Astrocyte (in vitro differentiated cells and primary cell): ENCODE data around the gene CHN1. TPM values are rescaled to one million over a fixed set of nuclear protein-coding genes. Genes with fewer than 3 reads are reported as not detected.

Experiments used
- DNase-seq: peaks from one replicate; pipeline ENCODE4 v3.0.0-alpha.2; 2010; ENCODE audit warnings: low read depth
- FAIRE-seq: peaks from 2 replicates; lab custom pipeline; 2011; peaks lifted over from hg19 to GRCh38; lab: Jason Lieb, UNC
- H2AFZ ChIP-seq: 2 replicates; pipeline ENCODE4 v1.6.0; 2012; ENCODE audit warnings: low read depth, low read length, inconsistent platforms
- H3K27ac ChIP-seq: 2 replicates; pipeline ENCODE4 v1.5.1; 2011; ENCODE audit warnings: low read depth, low read length, inconsistent platforms
- H3K27me3 ChIP-seq: 2 replicates; pipeline ENCODE4 v1.6.0; 2011; ENCODE audit warnings: low read length, inconsistent platforms; ENCODE audit not compliant: insufficient read depth
- H3K36me3 ChIP-seq: 2 replicates; pipeline ENCODE4 v1.5.1; 2011; ENCODE audit warnings: low read length, inconsistent platforms; ENCODE audit not compliant: insufficient read depth
- H3K4me1 ChIP-seq: 2 replicates; pipeline ENCODE4 v1.5.1; 2011; ENCODE audit warnings: low read length, inconsistent platforms; ENCODE audit not compliant: insufficient read depth
- H3K4me2 ChIP-seq: 2 replicates; pipeline ENCODE4 v1.6.0; 2012; ENCODE audit warnings: low read length, inconsistent platforms
- H3K4me3 ChIP-seq: 2 replicates; pipeline ENCODE4 v1.5.1; 2011; ENCODE audit warnings: low read depth, mild to moderate bottlenecking, low read length, inconsistent platforms; ENCODE audit not compliant: insufficient read depth
- H3K79me2 ChIP-seq: 2 replicates; pipeline ENCODE4 v1.6.0; 2012; ENCODE audit warnings: mild to moderate bottlenecking, low read length, inconsistent platforms; ENCODE audit not compliant: insufficient read depth
- H3K9ac ChIP-seq: 2 replicates; pipeline ENCODE4 v1.6.0; 2012; ENCODE audit warnings: mild to moderate bottlenecking, low read length, inconsistent platforms
- H3K9me3 ChIP-seq: 2 replicates; pipeline ENCODE4 v1.5.1; 2012; ENCODE audit warnings: low read depth, mild to moderate bottlenecking, low read length, inconsistent platforms; ENCODE audit not compliant: insufficient read depth
- H4K20me1 ChIP-seq: 2 replicates; pipeline ENCODE4 v1.6.0; 2012; ENCODE audit warnings: low read length, inconsistent platforms; ENCODE audit not compliant: insufficient read depth
- H3K27ac Mint-ChIP-seq: one replicate; pipeline ENCODE4 v1.8.0; 2021; ENCODE audit warnings: mild to moderate bottlenecking, mixed read lengths; ENCODE audit not compliant: unreplicated experiment
- H3K27me3 Mint-ChIP-seq: one replicate; pipeline ENCODE4 v1.8.0; 2021; ENCODE audit warnings: low read depth, mixed read lengths; ENCODE audit not compliant: unreplicated experiment
- H3K36me3 Mint-ChIP-seq: one replicate; pipeline ENCODE4 v1.8.0; 2021; ENCODE audit warnings: low read depth, mixed read lengths; ENCODE audit not compliant: unreplicated experiment
- H3K4me1 Mint-ChIP-seq: one replicate; pipeline ENCODE4 v1.8.0; 2021; ENCODE audit warnings: low read depth, mixed read lengths; ENCODE audit not compliant: unreplicated experiment
- H3K4me3 Mint-ChIP-seq: one replicate; pipeline ENCODE4 v1.8.0; 2021; ENCODE audit warnings: mild to moderate bottlenecking, moderate library complexity, mixed read lengths; ENCODE audit not compliant: unreplicated experiment
- H3K9me3 Mint-ChIP-seq: one replicate; pipeline ENCODE4 v1.8.0; 2021; ENCODE audit warnings: mild to moderate bottlenecking, mixed read lengths; ENCODE audit not compliant: unreplicated experiment
- EZH2 ChIP-seq: IDR thresholded peaks from 2 replicates; pipeline ENCODE4 v1.6.1; 2012; ENCODE audit warnings: mild to moderate bottlenecking, low read length, inconsistent platforms; ENCODE audit not compliant: insufficient read depth
- total RNA-seq: library from RNA; stranded (reverse); gene quantifications from 2 replicates; pipeline ENCODE4 v1.2.1, GENCODE V29; 2021
- TF ChIP-seq, protein P1 (sequence below): IDR thresholded peaks from 2 replicates; pipeline ENCODE4 v1.5.1; 2011; ENCODE audit warnings: low read depth, mild to moderate bottlenecking, inconsistent platforms, low read length, moderate library complexity; ENCODE audit not compliant: insufficient read depth

The CHN1 gene
- total RNA-seq, 1 donor from 2014 or later: 23.9 TPM

DNA sequence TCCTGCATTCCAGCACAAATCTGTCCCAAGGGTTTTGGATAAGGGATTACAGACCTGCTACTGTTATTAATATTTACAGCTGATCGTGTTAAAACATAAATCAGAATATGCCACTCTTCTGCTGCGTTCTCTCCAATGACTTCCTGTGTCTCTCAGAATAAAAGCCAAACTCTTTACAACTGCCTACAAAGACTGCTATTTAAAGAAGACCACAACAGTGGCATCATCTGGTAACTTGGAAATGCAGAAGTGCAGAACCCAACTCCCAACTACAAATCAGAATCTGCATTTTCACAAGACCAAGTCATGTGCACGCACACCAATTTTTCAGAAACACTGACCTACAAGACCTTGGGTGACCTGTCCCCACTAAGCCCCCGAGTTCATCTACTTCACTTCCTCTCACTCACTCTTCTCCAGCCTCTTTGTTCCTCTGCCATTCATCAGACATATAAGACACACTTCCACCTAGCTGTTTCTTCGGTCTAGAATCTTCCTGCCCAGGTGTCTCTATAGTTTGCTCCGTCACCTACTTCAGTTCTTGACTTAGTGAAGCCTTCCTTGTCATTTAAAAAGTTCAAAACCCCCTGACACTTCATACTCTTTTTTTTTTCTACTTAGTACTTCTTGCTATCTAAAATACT, 36.0 kb downstream of the CHN1 start:
- Histone ChIP-seq H3K9ac (no peak overlapping the region), H3K4me1 (peaks cover 52% of the 10 kb centered on the region), H2AFZ (no peak overlapping the region), H3K4me3 (no peak overlapping the region), H3K27me3 (no peaks in the 10 kb centered on the region), H3K4me2 (no peak overlapping the region), H3K27ac (no peak overlapping the region), H3K79me2 (no peaks in the 10 kb centered on the region), H3K36me3 (no peaks in the 10 kb centered on the region), H4K20me1 (no peaks in the 10 kb centered on the region), H3K9me3 (no peaks in the 10 kb centered on the region)
- Mint-ChIP-seq H3K36me3 (no peaks in the 10 kb centered on the region), H3K27ac (peak overlapping the region; percentile 0), H3K9me3 (no peaks in the 10 kb centered on the region), H3K27me3 (no peaks in the 10 kb centered on the region), H3K4me1 (peaks cover 46% of the 10 kb centered on the region), H3K4me3 (no peak overlapping the region)
- FAIRE-seq (peak; percentile 32), DNase-seq (no peak)
- TF ChIP-seq, protein P1, sequence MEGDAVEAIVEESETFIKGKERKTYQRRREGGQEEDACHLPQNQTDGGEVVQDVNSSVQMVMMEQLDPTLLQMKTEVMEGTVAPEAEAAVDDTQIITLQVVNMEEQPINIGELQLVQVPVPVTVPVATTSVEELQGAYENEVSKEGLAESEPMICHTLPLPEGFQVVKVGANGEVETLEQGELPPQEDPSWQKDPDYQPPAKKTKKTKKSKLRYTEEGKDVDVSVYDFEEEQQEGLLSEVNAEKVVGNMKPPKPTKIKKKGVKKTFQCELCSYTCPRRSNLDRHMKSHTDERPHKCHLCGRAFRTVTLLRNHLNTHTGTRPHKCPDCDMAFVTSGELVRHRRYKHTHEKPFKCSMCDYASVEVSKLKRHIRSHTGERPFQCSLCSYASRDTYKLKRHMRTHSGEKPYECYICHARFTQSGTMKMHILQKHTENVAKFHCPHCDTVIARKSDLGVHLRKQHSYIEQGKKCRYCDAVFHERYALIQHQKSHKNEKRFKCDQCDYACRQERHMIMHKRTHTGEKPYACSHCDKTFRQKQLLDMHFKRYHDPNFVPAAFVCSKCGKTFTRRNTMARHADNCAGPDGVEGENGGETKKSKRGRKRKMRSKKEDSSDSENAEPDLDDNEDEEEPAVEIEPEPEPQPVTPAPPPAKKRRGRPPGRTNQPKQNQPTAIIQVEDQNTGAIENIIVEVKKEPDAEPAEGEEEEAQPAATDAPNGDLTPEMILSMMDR: no peak
- TF ChIP-seq EZH2: no peak

- H3K27me3 Mint-ChIP-seq: no peaks in the 10 kb centered on the region
- Histone ChIP-seq H3K4me2 (no peak overlapping the region), H3K4me1 (peaks cover 46% of the 10 kb centered on the region), H4K20me1 (no peaks in the 10 kb centered on the region), H3K4me3 (no peak overlapping the region), H2AFZ (no peak overlapping the region), H3K9me3 (no peaks in the 10 kb centered on the region), H3K79me2 (no peaks in the 10 kb centered on the region), H3K9ac (no peak overlapping the region), H3K36me3 (no peaks in the 10 kb centered on the region), H3K27ac (no peak overlapping the region), H3K27me3 (no peaks in the 10 kb centered on the region)
- TF ChIP-seq, protein P1: no peak
- TF ChIP-seq EZH2: no peak
- no peak overlapping the region for H3K27ac Mint-ChIP-seq
- DNase-seq (peak; percentile 65), FAIRE-seq (no peak)
- H3K4me3 Mint-ChIP-seq: no peak overlapping the region
- H3K4me1 Mint-ChIP-seq: peaks cover 48% of the 10 kb centered on the region
- peaks cover 3% of the 10 kb centered on the region for H3K9me3 Mint-ChIP-seq
- H3K36me3 Mint-ChIP-seq: peaks cover 2% of the 10 kb centered on the region
These were observed 37.4 kb downstream of the CHN1 start for GRCh38 chr2:174967691-174968260.

DNA sequence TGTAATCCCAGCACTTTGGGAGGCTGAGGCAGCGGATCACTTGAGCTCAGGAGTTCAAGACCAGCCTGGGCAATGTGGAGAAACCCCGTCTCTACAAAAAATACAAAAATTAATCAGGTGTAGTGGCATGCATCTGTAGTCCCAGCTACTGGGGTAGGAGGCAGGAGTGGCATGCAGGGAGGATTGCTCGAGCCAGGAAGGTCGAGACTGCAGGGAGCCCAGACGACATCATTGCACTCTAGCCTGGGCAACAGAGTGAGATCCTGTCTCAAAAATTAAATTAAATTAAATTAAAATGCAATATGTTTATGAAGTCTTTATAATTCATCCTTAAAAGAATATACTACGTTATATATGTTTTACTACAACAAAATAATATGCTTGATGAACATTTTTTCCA, 38.1 kb downstream of the CHN1 start:
- Histone ChIP-seq H4K20me1 (no peaks in the 10 kb centered on the region), H3K36me3 (no peaks in the 10 kb centered on the region), H3K4me2 (no peak overlapping the region), H2AFZ (no peak overlapping the region), H3K27me3 (no peaks in the 10 kb centered on the region), H3K4me3 (no peak overlapping the region), H3K27ac (no peak overlapping the region), H3K9ac (no peak overlapping the region), H3K4me1 (peaks cover 40% of the 10 kb centered on the region), H3K79me2 (no peaks in the 10 kb centered on the region), H3K9me3 (no peaks in the 10 kb centered on the region)
- H3K9me3 Mint-ChIP-seq: peaks cover 3% of the 10 kb centered on the region
- peaks cover 42% of the 10 kb centered on the region for H3K4me1 Mint-ChIP-seq
- no peak for FAIRE-seq
- no peaks in the 10 kb centered on the region for H3K27me3 Mint-ChIP-seq
- H3K36me3 Mint-ChIP-seq: peaks cover 2% of the 10 kb centered on the region
- H3K27ac Mint-ChIP-seq: peak overlapping the region; percentile 48
- H3K4me3 Mint-ChIP-seq: no peak overlapping the region
- no peak for DNase-seq
- TF ChIP-seq, protein P1: no peak
- TF ChIP-seq EZH2: no peak
